Right atrium auricular region (tissue), 2 donors: ENCODE measurements around the gene CMTM7. TPM values are rescaled to one million over a fixed set of nuclear protein-coding genes. Genes with fewer than 3 reads are reported as not detected.

Source experiments
- DNase-seq: peaks from one replicate; pipeline ENCODE4 v3.0.0-alpha.2; 2019; ENCODE audit warnings: low spot score
- H3K27ac ChIP-seq, 2 donors: fragments of 200-600 bp; sonication (generic); 1 replicate in 1 of 2; 2 replicates in 1 of 2; pipeline ENCODE4 v1.5.1; 2016 to 2019
- H3K27me3 ChIP-seq, 2 donors: fragments of 200-600 bp; sonication (generic); one replicate each; pipeline versions ENCODE4 v1.5.1 to v1.6.0; 2017 to 2019
- H3K36me3 ChIP-seq: fragments of 200-600 bp; sonication (generic); one replicate; pipeline ENCODE4 v1.5.1; 2016
- H3K4me1 ChIP-seq, 2 donors: fragments of 200-600 bp; sonication (generic); one replicate each; pipeline versions ENCODE4 v1.5.1 to v1.6.0; 2017 to 2019
- H3K4me3 ChIP-seq, 2 donors: fragments of 200-600 bp; sonication (generic); 1 replicate in 1 of 2; 2 replicates in 1 of 2; pipeline ENCODE4 v1.5.1; 2017 to 2019; ENCODE audit warnings: mild to moderate bottlenecking in 1 of 2, moderate library complexity in 1 of 2
- H3K9me3 ChIP-seq, 2 donors: fragments of 200-600 bp; sonication (generic); one replicate each; pipeline ENCODE4 v1.5.1; 2019
- total RNA-seq, 2 donors: library from RNA; depleted of rRNA; stranded (reverse); fragments of >200 nt; gene quantifications; one replicate each; pipeline ENCODE4 v1.1.0, GENCODE V29; 2016
- TF ChIP-seq, protein P1 (sequence below), 2 donors: fragments of 200-600 bp; sonication (generic); IDR thresholded peaks; one replicate each; pipeline ENCODE4 v1.5.1; 2019; ENCODE audit warnings: antibody characterized with exemption in 2 of 2

CMTM7 gene, protein sequence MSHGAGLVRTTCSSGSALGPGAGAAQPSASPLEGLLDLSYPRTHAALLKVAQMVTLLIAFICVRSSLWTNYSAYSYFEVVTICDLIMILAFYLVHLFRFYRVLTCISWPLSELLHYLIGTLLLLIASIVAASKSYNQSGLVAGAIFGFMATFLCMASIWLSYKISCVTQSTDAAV
- total RNA-seq: 10 to 100 TPM in 1 of 2 donors, 1 to 10 TPM in 1; 8.2 to 10.5 TPM

DNA sequence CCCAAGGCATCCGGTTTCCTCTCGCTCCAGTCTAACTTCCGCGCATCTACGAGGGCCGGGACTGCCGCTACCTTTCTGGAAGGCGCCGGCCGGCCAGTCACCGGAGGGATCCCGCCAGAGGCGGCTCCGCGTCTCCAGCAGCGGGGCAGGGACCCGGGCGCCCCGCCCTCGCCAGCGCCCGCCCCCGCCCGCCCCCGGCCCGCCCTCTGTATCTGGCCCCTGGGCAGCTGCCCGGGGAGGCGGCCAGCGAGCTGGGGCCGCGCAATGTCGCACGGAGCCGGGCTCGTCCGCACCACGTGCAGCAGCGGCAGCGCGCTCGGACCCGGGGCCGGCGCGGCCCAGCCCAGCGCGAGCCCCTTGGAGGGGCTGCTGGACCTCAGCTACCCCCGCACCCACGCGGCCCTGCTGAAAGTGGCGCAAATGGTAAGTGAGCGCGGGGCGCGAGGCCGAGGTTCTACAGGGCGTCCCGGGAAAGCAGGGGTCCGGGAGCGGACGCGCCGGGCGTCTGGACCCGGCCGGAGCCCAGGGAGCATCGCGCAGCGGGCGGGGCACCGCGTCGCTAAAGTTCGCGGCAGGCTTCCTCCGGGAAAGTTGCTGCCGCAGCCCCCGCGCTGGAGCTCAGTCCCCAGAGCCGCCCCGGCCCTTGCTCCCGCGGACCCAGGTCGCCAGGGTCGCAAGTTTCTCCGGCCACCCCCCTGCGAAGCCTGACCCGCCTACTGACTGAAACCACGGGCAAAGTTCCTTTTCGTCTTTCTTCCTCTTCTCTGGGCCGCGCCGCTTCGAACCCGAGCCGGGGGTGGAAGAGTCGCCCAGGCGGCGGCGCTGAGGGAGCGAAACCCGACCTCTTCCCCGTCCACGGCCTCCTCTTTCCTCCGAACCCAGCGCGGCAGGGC, at the start of gene CMTM7:
CMTM7 (plus strand) TSS at position 211 of the 893 bp plus-strand sequence; CDS start at position 265, 54 bp downstream.
- no peaks in the 10 kb centered on the region for H3K9me3 ChIP-seq
- H3K4me1 ChIP-seq: peaks cover 0 to 13% of the 10 kb centered on the region in 2 donors
- H3K36me3 ChIP-seq: no peaks in the 10 kb centered on the region
- TF ChIP-seq, protein P1, sequence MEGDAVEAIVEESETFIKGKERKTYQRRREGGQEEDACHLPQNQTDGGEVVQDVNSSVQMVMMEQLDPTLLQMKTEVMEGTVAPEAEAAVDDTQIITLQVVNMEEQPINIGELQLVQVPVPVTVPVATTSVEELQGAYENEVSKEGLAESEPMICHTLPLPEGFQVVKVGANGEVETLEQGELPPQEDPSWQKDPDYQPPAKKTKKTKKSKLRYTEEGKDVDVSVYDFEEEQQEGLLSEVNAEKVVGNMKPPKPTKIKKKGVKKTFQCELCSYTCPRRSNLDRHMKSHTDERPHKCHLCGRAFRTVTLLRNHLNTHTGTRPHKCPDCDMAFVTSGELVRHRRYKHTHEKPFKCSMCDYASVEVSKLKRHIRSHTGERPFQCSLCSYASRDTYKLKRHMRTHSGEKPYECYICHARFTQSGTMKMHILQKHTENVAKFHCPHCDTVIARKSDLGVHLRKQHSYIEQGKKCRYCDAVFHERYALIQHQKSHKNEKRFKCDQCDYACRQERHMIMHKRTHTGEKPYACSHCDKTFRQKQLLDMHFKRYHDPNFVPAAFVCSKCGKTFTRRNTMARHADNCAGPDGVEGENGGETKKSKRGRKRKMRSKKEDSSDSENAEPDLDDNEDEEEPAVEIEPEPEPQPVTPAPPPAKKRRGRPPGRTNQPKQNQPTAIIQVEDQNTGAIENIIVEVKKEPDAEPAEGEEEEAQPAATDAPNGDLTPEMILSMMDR (IDR thresholded peaks at IDR 0.05): no peak
- peak within 1 kb of the TSS; percentile 80 for H3K27ac ChIP-seq
- no peaks in the 10 kb centered on the region for H3K27me3 ChIP-seq
- DNase-seq: peak; percentile 66
- peak within 1 kb of the TSS; percentile 74 to 83 for H3K4me3 ChIP-seq

DNA sequence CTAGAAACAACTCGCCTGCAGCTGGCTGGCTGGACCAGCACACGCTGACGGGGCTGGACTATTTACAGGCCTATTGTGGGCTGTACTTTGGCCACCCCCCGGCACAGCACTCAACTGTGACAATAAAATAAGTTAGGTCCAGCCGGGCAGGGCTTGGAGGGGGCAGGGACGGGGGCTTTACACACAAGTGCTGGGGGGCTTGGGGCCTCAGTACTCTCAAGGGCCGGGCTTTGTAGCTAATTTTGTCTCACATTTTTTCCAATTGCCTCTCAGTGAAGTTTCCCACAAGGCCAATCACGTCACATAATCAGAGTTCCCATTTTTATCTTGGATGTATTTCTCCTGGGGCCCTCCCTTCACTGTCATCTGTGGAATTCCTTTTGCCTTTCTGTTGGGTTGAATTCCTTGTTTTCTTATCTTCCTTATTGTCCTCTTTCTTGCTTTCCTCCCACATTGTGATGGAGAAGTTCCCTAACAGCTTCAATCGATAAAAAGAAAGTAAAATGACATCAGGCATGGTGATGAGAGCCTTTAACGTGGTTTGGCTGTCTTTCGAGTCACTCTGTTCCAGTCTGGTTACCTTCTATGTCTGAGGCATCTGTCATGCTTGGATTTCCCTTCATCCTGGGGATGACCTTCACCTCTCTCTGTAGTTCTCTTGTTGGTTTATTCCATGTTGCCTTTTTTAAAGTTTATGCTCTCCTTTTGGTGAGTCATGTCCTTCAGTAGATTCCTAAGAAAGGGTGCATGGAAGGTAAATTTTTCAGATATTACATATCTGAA, 44.1 kb upstream of the CMTM7 start:
- Histone ChIP-seq H3K36me3 (no peaks in the 10 kb centered on the region), H3K27me3 (no peaks in the 10 kb centered on the region), H3K4me1 (no peaks in the 10 kb centered on the region), H3K4me3 (peak overlapping the region in 1 of 2 donors; percentile 11), H3K9me3 (no peaks in the 10 kb centered on the region), H3K27ac (peak overlapping the region; percentile 39 to 40)
- TF ChIP-seq, protein P1 (IDR thresholded peaks at IDR 0.05): no peak
- peak; percentile 61 for DNase-seq

DNA sequence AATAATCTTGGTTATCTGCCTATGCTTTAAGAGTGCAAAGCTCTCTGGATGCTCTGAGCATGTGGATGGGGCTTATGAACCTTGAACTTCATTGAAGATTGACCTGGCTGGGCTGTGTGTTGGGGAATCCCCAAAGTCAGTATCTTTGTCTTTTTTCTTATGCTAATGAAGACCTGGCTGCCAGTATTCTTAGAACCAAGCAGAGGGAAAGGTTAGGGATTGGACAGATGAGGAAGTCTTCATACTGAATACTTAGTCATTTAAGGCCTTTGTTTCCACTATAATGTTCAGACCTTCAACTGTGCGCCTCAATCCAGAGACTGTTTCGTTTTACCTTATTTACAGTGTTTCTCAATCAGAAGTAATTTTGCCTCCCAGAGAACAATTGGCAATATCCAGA, 42.5 kb upstream of the CMTM7 start:
- DNase-seq: no peak
- no peaks in the 10 kb centered on the region for H3K27me3 ChIP-seq
- no peaks in the 10 kb centered on the region for H3K9me3 ChIP-seq
- TF ChIP-seq, protein P1 (IDR thresholded peaks at IDR 0.05): no peak
- no peaks in the 10 kb centered on the region for H3K4me1 ChIP-seq
- H3K27ac ChIP-seq: no peak overlapping the region
- H3K4me3 ChIP-seq: no peak overlapping the region
- H3K36me3 ChIP-seq: no peaks in the 10 kb centered on the region

DNA sequence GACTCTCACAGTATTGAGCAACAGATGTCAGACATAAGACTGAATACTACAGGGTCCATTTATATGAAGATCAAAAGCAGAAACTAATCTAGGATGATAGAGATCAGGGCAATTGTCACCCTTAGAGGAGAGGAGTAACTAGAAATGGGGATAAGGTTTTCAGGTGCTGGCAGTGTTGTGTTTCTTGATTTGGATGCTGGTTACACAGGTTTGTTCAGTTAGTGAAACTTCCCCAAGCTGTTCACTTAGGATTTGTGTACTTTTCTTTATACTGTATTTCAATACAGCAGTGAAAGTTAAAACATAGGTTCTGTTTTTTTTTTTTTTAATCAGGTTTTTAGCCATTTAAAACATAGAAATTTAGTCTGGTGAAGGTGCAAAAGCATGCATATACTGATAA, 39.1 kb upstream of the CMTM7 start:
- Histone ChIP-seq H3K4me1 (no peaks in the 10 kb centered on the region), H3K27me3 (no peaks in the 10 kb centered on the region), H3K9me3 (no peaks in the 10 kb centered on the region), H3K27ac (no peak overlapping the region), H3K4me3 (no peak overlapping the region), H3K36me3 (no peaks in the 10 kb centered on the region)
- no peak for DNase-seq
- TF ChIP-seq, protein P1 (IDR thresholded peaks at IDR 0.05): no peak

DNA sequence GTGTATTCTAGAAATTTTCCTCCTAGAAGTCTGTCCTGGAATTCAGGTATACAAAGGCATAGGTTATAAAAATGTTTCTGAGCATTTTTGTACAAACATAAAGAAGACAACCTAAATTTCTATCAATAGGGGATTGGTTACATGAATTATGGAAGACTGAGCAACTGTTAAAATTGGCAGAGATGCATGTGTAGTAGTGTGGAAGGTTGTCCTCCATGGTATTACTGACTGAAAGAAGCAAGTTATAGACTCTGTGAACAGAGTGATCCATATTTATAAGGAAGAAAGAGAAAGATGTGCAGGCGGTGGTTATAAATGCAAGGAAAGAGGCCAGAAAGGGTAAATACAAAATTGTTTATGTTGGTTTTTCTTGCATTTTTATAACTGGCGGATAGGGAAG, 38.3 kb upstream of the CMTM7 start:
- Histone ChIP-seq H3K4me3 (no peak overlapping the region), H3K4me1 (no peaks in the 10 kb centered on the region), H3K27ac (no peak overlapping the region), H3K36me3 (no peaks in the 10 kb centered on the region), H3K9me3 (no peaks in the 10 kb centered on the region), H3K27me3 (no peaks in the 10 kb centered on the region)
- TF ChIP-seq, protein P1 (IDR thresholded peaks at IDR 0.05): no peak
- no peak for DNase-seq
